ENCODE measurements around the gene PSMA7. TPM values are rescaled to one million over a fixed set of nuclear protein-coding genes. Genes with fewer than 3 reads are reported as not detected.

Gene PSMA7
- total and polyA plus RNA-seq, 4 donors, result 136 to 259 (median 206) TPM

GRCh38 chr20:62103508-62104233 is 39.5 kb downstream of the PSMA7 start:
- intact Hi-C loops (cut with DNase I), result no loop called here
- Histone ChIP-seq H3K9me3 (ENCODE audit: control insufficient read depth, low read length) (peaks cover 25% of the 10 kb centered on the region), H3K27me3 (ENCODE audit: control insufficient read depth in 1 of 2, insufficient read depth in 2 of 2, low read length in 1 of 2) (no peaks in the 10 kb centered on the region), H3K27ac (ENCODE audit: low read depth in 1 of 2, low read length in 2 of 2) (no peak overlapping the region), H3K4me3 (ENCODE audit: low read length in 2 of 2) (no peak overlapping the region), H3K36me3 (ENCODE audit: control insufficient read depth in 1 of 2, insufficient read depth in 2 of 2, low read length in 1 of 2) (no peaks in the 10 kb centered on the region), H3K4me1 (ENCODE audit: control insufficient read depth in 1 of 2, insufficient read depth in 2 of 2, low read length in 2 of 2) (no peaks in the 10 kb centered on the region)
- no peak for ATAC-seq (ENCODE audit: low FRiP score)
- 73 to 81% methylated on average over 21 of the region's 21 CpGs for WGBS, 2 donors
- DNase-seq, result no peak

- Histone ChIP-seq H3K27me3 (ENCODE audit: control insufficient read depth in 1 of 2, insufficient read depth in 2 of 2, low read length in 1 of 2) (no peaks in the 10 kb centered on the region), H3K9me3 (ENCODE audit: control insufficient read depth, low read length) (peaks cover 13% of the 10 kb centered on the region), H3K4me3 (ENCODE audit: low read length in 2 of 2) (no peak overlapping the region), H3K4me1 (ENCODE audit: control insufficient read depth in 1 of 2, insufficient read depth in 2 of 2, low read length in 2 of 2) (no peaks in the 10 kb centered on the region), H3K36me3 (ENCODE audit: control insufficient read depth in 1 of 2, insufficient read depth in 2 of 2, low read length in 1 of 2) (no peaks in the 10 kb centered on the region), H3K27ac (ENCODE audit: low read depth in 1 of 2, low read length in 2 of 2) (no peak overlapping the region)
- intact Hi-C loops (cut with DNase I), result no loop called here
- ATAC-seq (ENCODE audit: low FRiP score), result no peak
- WGBS, 2 donors, result 91 to 93% methylated on average over 4 of the region's 4 CpGs
- no peak for DNase-seq
Measured at GRCh38 chr20:62101078-62101477, 42.1 kb downstream of the PSMA7 start.

- Histone ChIP-seq H3K4me1 (ENCODE audit: control insufficient read depth in 1 of 2, insufficient read depth in 2 of 2, low read length in 2 of 2) (no peaks in the 10 kb centered on the region), H3K27ac (ENCODE audit: low read depth in 1 of 2, low read length in 2 of 2) (no peak overlapping the region), H3K36me3 (ENCODE audit: control insufficient read depth in 1 of 2, insufficient read depth in 2 of 2, low read length in 1 of 2) (no peaks in the 10 kb centered on the region), H3K4me3 (ENCODE audit: low read length in 2 of 2) (no peak overlapping the region), H3K9me3 (ENCODE audit: control insufficient read depth, low read length) (peaks cover 13% of the 10 kb centered on the region), H3K27me3 (ENCODE audit: control insufficient read depth in 1 of 2, insufficient read depth in 2 of 2, low read length in 1 of 2) (no peaks in the 10 kb centered on the region)
- intact Hi-C loops (cut with DNase I), result no loop called here
- ATAC-seq (ENCODE audit: low FRiP score), result no peak
- DNase-seq, result no peak
- 78 to 81% methylated on average over 16 of the region's 16 CpGs for WGBS, 2 donors
Measured at GRCh38 chr20:62097881-62098407, 45.2 kb downstream of the PSMA7 start.

GRCh38 chr20:62096421-62097380 is 46.5 kb downstream of the PSMA7 start:
- WGBS, 2 donors, result 90 to 91% methylated on average over 29 to 30 of the region's 30 CpGs
- DNase-seq, result no peak
- Histone ChIP-seq H3K4me3 (ENCODE audit: low read length in 2 of 2) (no peak overlapping the region), H3K27me3 (ENCODE audit: control insufficient read depth in 1 of 2, insufficient read depth in 2 of 2, low read length in 1 of 2) (no peaks in the 10 kb centered on the region), H3K27ac (ENCODE audit: low read depth in 1 of 2, low read length in 2 of 2) (no peak overlapping the region), H3K9me3 (ENCODE audit: control insufficient read depth, low read length) (peaks cover 10% of the 10 kb centered on the region), H3K36me3 (ENCODE audit: control insufficient read depth in 1 of 2, insufficient read depth in 2 of 2, low read length in 1 of 2) (no peaks in the 10 kb centered on the region), H3K4me1 (ENCODE audit: control insufficient read depth in 1 of 2, insufficient read depth in 2 of 2, low read length in 2 of 2) (no peaks in the 10 kb centered on the region)
- ATAC-seq (ENCODE audit: low FRiP score), result no peak
- intact Hi-C loops (cut with DNase I), result no loop called here

GRCh38 chr20:62089393-62089792 is 53.8 kb downstream of the PSMA7 start:
- H3K27me3 ChIP-seq (ENCODE audit: control insufficient read depth in 1 of 2, insufficient read depth in 2 of 2, low read length in 1 of 2), result no peaks in the 10 kb centered on the region

GRCh38 chr20:62088258-62089127 is 54.7 kb downstream of the PSMA7 start:
- ATAC-seq (ENCODE audit: low FRiP score), result no peak

More at GRCh38 chr20:62089393-62089792, 53.8 kb downstream of the PSMA7 start:
- H3K27ac ChIP-seq (ENCODE audit: low read depth in 1 of 2, low read length in 2 of 2), result no peak overlapping the region
- no peaks in the 10 kb centered on the region for H3K36me3 ChIP-seq (ENCODE audit: control insufficient read depth in 1 of 2, insufficient read depth in 2 of 2, low read length in 1 of 2)
- DNase-seq (no peak), ATAC-seq (ENCODE audit: low FRiP score) (no peak)
- H3K4me1 ChIP-seq (ENCODE audit: control insufficient read depth in 1 of 2, insufficient read depth in 2 of 2, low read length in 2 of 2), result no peaks in the 10 kb centered on the region
- intact Hi-C loops (cut with DNase I), result no loop called here
- WGBS, 2 donors, result 45 to 47% methylated on average over 3 of the region's 3 CpGs
- H3K9me3 ChIP-seq (ENCODE audit: control insufficient read depth, low read length), result no peaks in the 10 kb centered on the region
- H3K4me3 ChIP-seq (ENCODE audit: low read length in 2 of 2), result no peak overlapping the region

GRCh38 chr20:62087632-62088031 is 55.6 kb downstream of the PSMA7 start:
- ATAC-seq (ENCODE audit: low FRiP score), result peak; percentile 29
- Histone ChIP-seq H3K4me3 (ENCODE audit: low read length in 2 of 2) (no peak overlapping the region), H3K27me3 (ENCODE audit: control insufficient read depth in 1 of 2, insufficient read depth in 2 of 2, low read length in 1 of 2) (no peaks in the 10 kb centered on the region)

More at GRCh38 chr20:62088258-62089127, 54.7 kb downstream of the PSMA7 start:
- no peak for DNase-seq
- H3K27me3 ChIP-seq (ENCODE audit: control insufficient read depth in 1 of 2, insufficient read depth in 2 of 2, low read length in 1 of 2), result no peaks in the 10 kb centered on the region
- H3K4me1 ChIP-seq (ENCODE audit: control insufficient read depth in 1 of 2, insufficient read depth in 2 of 2, low read length in 2 of 2), result no peaks in the 10 kb centered on the region
- H3K36me3 ChIP-seq (ENCODE audit: control insufficient read depth in 1 of 2, insufficient read depth in 2 of 2, low read length in 1 of 2), result no peaks in the 10 kb centered on the region
- no peak overlapping the region for H3K4me3 ChIP-seq (ENCODE audit: low read length in 2 of 2)
- H3K27ac ChIP-seq (ENCODE audit: low read depth in 1 of 2, low read length in 2 of 2), result no peak overlapping the region
- intact Hi-C loops (cut with DNase I), result no loop called here
- H3K9me3 ChIP-seq (ENCODE audit: control insufficient read depth, low read length), result no peaks in the 10 kb centered on the region
- WGBS, 2 donors, result 59 to 61% methylated on average over 15 of the region's 15 CpGs

GRCh38 chr20:62087227-62087626 is 56.0 kb downstream of the PSMA7 start:
- Histone ChIP-seq H3K27ac (ENCODE audit: low read depth in 1 of 2, low read length in 2 of 2) (no peak overlapping the region), H3K36me3 (ENCODE audit: control insufficient read depth in 1 of 2, insufficient read depth in 2 of 2, low read length in 1 of 2) (no peaks in the 10 kb centered on the region), H3K4me3 (ENCODE audit: low read length in 2 of 2) (no peak overlapping the region), H3K9me3 (ENCODE audit: control insufficient read depth, low read length) (no peaks in the 10 kb centered on the region), H3K27me3 (ENCODE audit: control insufficient read depth in 1 of 2, insufficient read depth in 2 of 2, low read length in 1 of 2) (no peaks in the 10 kb centered on the region), H3K4me1 (ENCODE audit: control insufficient read depth in 1 of 2, insufficient read depth in 2 of 2, low read length in 2 of 2) (no peaks in the 10 kb centered on the region)
- WGBS, 2 donors, result 33 to 41% methylated on average over 11 of the region's 11 CpGs
- intact Hi-C loops (cut with DNase I), result no loop called here
- no peak for ATAC-seq (ENCODE audit: low FRiP score)
- DNase-seq, result no peak

More at GRCh38 chr20:62087632-62088031, 55.6 kb downstream of the PSMA7 start:
- Histone ChIP-seq H3K36me3 (ENCODE audit: control insufficient read depth in 1 of 2, insufficient read depth in 2 of 2, low read length in 1 of 2) (no peaks in the 10 kb centered on the region), H3K4me1 (ENCODE audit: control insufficient read depth in 1 of 2, insufficient read depth in 2 of 2, low read length in 2 of 2) (no peaks in the 10 kb centered on the region), H3K9me3 (ENCODE audit: control insufficient read depth, low read length) (no peaks in the 10 kb centered on the region), H3K27ac (ENCODE audit: low read depth in 1 of 2, low read length in 2 of 2) (no peak overlapping the region)
- intact Hi-C loops (cut with DNase I), result no loop called here
- DNase-seq, result no peak
- 89 to 95% methylated on average over 17 of the region's 17 CpGs for whole genome bisulfite sequencing, 2 donors
